BE2C (cell line): ENCODE data around the gene MMD.
"Not testable (repeated sequence)": the region's sequence is repeated elsewhere in the genome, so short reads cannot be mapped to it uniquely, and the experiment has no call there.

Experiments used
- DNase-seq: peaks from one replicate; pipeline ENCODE4 v3.0.0-alpha.2; 2020
- H3K27me3 ChIP-seq: fragments of 250-450 bp; sonication (Bioruptor Pico); 2 replicates; pipeline ENCODE4 v1.5.1; 2020; ENCODE audit warnings: mild to moderate bottlenecking
- H3K36me3 ChIP-seq: fragments of 250-450 bp; sonication (Bioruptor Pico); 2 replicates; pipeline ENCODE4 v1.5.1; 2020; ENCODE audit warnings: mild to moderate bottlenecking
- H3K4me1 ChIP-seq: fragments of 250-450 bp; sonication (Bioruptor Pico); 2 replicates; pipeline ENCODE4 v1.5.1; 2020
- H3K4me3 ChIP-seq: 2 replicates; pipeline ENCODE4 v1.5.1; 2011; ENCODE audit warnings: low read depth, low read length
- H3K9me3 ChIP-seq: fragments of 250-450 bp; sonication (Bioruptor Pico); 2 replicates; pipeline ENCODE4 v1.5.1; 2020
- CTCF ChIP-seq: IDR thresholded peaks from 2 replicates; pipeline ENCODE4 v1.5.1; 2012; ENCODE audit warnings: mild to moderate bottlenecking, low read depth, low read length

MMD gene

GRCh38 chr17:55452139-55452790, 30.6 kb upstream of the MMD start:
- TF ChIP-seq CTCF: no peak
- Histone ChIP-seq H3K9me3 (no peaks in the 10 kb centered on the region), H3K36me3 (no peaks in the 10 kb centered on the region), H3K4me1 (peaks cover 3% of the 10 kb centered on the region; the same call in 1 of the 2 replicates), H3K4me3 (no peak overlapping the region), H3K27me3 (no peaks in the 10 kb centered on the region)
- no peak for DNase-seq

- no peak for DNase-seq
- Histone ChIP-seq H3K4me3 (no peak overlapping the region), H3K27me3 (no peaks in the 10 kb centered on the region), H3K36me3 (no peaks in the 10 kb centered on the region), H3K9me3 (no peaks in the 10 kb centered on the region), H3K4me1 (peaks cover 3% of the 10 kb centered on the region; the same call in 1 of the 2 replicates)
- TF ChIP-seq CTCF: no peak
Observed at GRCh38 chr17:55451758-55452138, 30.1 kb upstream of the MMD start.

GRCh38 chr17:55451203-55451641, 29.6 kb upstream of the MMD start:
- no peak for DNase-seq
- no peaks in the 10 kb centered on the region for H3K36me3 ChIP-seq
- no peaks in the 10 kb centered on the region for H3K9me3 ChIP-seq
- no peaks in the 10 kb centered on the region for H3K27me3 ChIP-seq
- no peak for TF ChIP-seq CTCF
- peaks cover 3% of the 10 kb centered on the region; the same call in 1 of the 2 replicates for H3K4me1 ChIP-seq
- no peak overlapping the region for H3K4me3 ChIP-seq

- Histone ChIP-seq H3K4me3 (no peak overlapping the region), H3K4me1 (peaks cover 3% of the 10 kb centered on the region; the same call in 1 of the 2 replicates), H3K36me3 (no peaks in the 10 kb centered on the region), H3K9me3 (no peaks in the 10 kb centered on the region), H3K27me3 (no peaks in the 10 kb centered on the region)
- no peak for TF ChIP-seq CTCF
- DNase-seq: no peak
Observed at GRCh38 chr17:55450232-55450825, 28.7 kb upstream of the MMD start.

- DNase-seq: no peak
- TF ChIP-seq CTCF: no peak
Observed at GRCh38 chr17:55448681-55449080, 27.0 kb upstream of the MMD start.

GRCh38 chr17:55446581-55447205, 25.1 kb upstream of the MMD start:
- peaks cover 6% of the 10 kb centered on the region for H3K4me1 ChIP-seq
- no peaks in the 10 kb centered on the region for H3K27me3 ChIP-seq
- no peak for DNase-seq
- no peaks in the 10 kb centered on the region for H3K36me3 ChIP-seq
- H3K9me3 ChIP-seq: no peaks in the 10 kb centered on the region
- H3K4me3 ChIP-seq: no peak overlapping the region
- no peak for TF ChIP-seq CTCF

More at GRCh38 chr17:55448681-55449080, 27.0 kb upstream of the MMD start:
- Histone ChIP-seq H3K9me3 (no peaks in the 10 kb centered on the region), H3K36me3 (no peaks in the 10 kb centered on the region), H3K4me3 (no peak overlapping the region), H3K27me3 (no peaks in the 10 kb centered on the region), H3K4me1 (peaks cover 7% of the 10 kb centered on the region)

GRCh38 chr17:55446004-55446403, 24.4 kb upstream of the MMD start:
- not testable (repeated sequence) for H3K4me3 ChIP-seq, H3K36me3 ChIP-seq, DNase-seq, H3K9me3 ChIP-seq, H3K27me3 ChIP-seq
- peaks cover 13% of the 10 kb centered on the region for H3K4me1 ChIP-seq
